Measurements from ENCODE around the gene DOK7.

DNA sequence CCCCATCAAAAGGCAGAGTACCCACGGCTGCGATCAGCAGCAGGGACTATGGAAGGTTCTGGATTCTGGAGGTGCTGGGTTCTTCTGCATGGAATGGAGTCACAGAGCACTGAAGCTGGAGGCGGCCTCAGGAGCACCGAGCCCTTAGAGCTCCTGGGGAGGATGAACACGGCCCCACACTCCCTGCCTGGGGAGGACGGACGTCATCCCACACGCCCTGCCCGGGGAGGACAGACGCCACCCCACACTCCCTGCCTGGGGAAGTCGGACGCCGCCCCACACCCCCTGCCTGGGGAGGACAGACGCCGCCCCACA, 59.2 kb downstream of the DOK7 start:
- TF ChIP-seq TAF1 (IDR thresholded peaks at IDR 0.05; ENCODE audit: low read depth, low read length) (no peak), SPI1 (IDR thresholded peaks at IDR 0.05; ENCODE audit: low read depth, low read length) (no peak), POLR2A (IDR thresholded peaks at IDR 0.05; ENCODE audit: low read depth, low read length) (no peak), POLR2AphosphoS5 (IDR thresholded peaks at IDR 0.05; ENCODE audit: low read depth, low read length) (no peak), POU2F2 (IDR thresholded peaks at IDR 0.05; ENCODE audit: low read depth, low read length) (no peak), PAX5 (IDR thresholded peaks at IDR 0.05; ENCODE audit: insufficient read depth, low read length, severe bottlenecking) (no peak)
